Neural crest cell (in vitro differentiated cells): ENCODE measurements around the gene RAB3IL1. TPM values are rescaled to one million over a fixed set of nuclear protein-coding genes. Genes with fewer than 3 reads are reported as not detected.

Source experiments
- DNase-seq: peaks from one replicate; pipeline ENCODE4 v3.0.0; 2021; ENCODE audit warnings: low read depth, mixed read lengths, low spot score
- H3K27ac Mint-ChIP-seq: one replicate; pipeline ENCODE4 v1.8.0; 2021; ENCODE audit warnings: mild to moderate bottlenecking, mixed read lengths; ENCODE audit not compliant: unreplicated experiment
- H3K27me3 Mint-ChIP-seq: 2 replicates; pipeline ENCODE4 v1.8.0; 2021; ENCODE audit warnings: low read depth, mild to moderate bottlenecking, mixed read lengths
- H3K36me3 Mint-ChIP-seq: 2 replicates; pipeline ENCODE4 v1.8.0; 2021; ENCODE audit warnings: low read depth, mild to moderate bottlenecking, mixed read lengths
- H3K4me1 Mint-ChIP-seq: 2 replicates; pipeline ENCODE4 v1.8.0; 2021; ENCODE audit warnings: mixed read lengths
- H3K4me3 Mint-ChIP-seq: one replicate; pipeline ENCODE4 v1.8.0; 2021; ENCODE audit warnings: mild to moderate bottlenecking, mixed read lengths
- H3K9me3 Mint-ChIP-seq: 2 replicates; pipeline ENCODE4 v1.8.0; 2021; ENCODE audit warnings: mixed read lengths
- total RNA-seq: library from RNA; stranded (reverse); gene quantifications from 2 replicates; pipeline ENCODE4 v1.2.1, GENCODE V29; 2021
- TF ChIP-seq, protein P1 (sequence below): fragments of 200-600 bp; sonication (generic); conservative IDR thresholded peaks from 2 replicates; pipeline ENCODE4 v1.5.0; 2021; ENCODE audit warnings: antibody characterized with exemption, mild to moderate bottlenecking

Gene RAB3IL1
- total RNA-seq, 1 donor from 2014 or later, result 3.4 TPM

DNA sequence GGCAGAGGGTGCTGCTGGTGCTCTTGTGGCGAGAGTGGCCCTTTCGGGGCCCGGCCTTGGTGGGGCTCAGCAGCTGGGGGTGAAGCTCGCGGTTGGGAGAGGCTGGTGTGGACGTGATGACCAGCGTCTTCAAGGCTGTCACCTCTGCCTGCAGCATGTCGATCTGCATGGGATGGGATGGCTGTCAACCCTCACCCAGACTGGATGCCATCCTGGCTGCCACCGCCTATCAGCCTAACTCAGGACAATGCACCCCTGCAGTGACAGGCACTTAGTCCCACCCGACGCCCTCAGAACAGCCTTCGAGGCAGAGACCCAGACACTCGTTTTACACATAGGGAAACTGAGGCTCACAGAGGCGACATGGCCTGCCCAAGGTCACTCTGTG lies 10.8 kb downstream of the RAB3IL1 start:
- Mint-ChIP-seq H3K4me3 (no peak overlapping the region), H3K9me3 (no peaks in the 10 kb centered on the region), H3K27me3 (peaks cover 3% of the 10 kb centered on the region), H3K36me3 (no peaks in the 10 kb centered on the region), H3K27ac (no peak overlapping the region), H3K4me1 (no peaks in the 10 kb centered on the region)
- TF ChIP-seq, protein P1, sequence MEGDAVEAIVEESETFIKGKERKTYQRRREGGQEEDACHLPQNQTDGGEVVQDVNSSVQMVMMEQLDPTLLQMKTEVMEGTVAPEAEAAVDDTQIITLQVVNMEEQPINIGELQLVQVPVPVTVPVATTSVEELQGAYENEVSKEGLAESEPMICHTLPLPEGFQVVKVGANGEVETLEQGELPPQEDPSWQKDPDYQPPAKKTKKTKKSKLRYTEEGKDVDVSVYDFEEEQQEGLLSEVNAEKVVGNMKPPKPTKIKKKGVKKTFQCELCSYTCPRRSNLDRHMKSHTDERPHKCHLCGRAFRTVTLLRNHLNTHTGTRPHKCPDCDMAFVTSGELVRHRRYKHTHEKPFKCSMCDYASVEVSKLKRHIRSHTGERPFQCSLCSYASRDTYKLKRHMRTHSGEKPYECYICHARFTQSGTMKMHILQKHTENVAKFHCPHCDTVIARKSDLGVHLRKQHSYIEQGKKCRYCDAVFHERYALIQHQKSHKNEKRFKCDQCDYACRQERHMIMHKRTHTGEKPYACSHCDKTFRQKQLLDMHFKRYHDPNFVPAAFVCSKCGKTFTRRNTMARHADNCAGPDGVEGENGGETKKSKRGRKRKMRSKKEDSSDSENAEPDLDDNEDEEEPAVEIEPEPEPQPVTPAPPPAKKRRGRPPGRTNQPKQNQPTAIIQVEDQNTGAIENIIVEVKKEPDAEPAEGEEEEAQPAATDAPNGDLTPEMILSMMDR, result no peak
- no peak for DNase-seq

DNA sequence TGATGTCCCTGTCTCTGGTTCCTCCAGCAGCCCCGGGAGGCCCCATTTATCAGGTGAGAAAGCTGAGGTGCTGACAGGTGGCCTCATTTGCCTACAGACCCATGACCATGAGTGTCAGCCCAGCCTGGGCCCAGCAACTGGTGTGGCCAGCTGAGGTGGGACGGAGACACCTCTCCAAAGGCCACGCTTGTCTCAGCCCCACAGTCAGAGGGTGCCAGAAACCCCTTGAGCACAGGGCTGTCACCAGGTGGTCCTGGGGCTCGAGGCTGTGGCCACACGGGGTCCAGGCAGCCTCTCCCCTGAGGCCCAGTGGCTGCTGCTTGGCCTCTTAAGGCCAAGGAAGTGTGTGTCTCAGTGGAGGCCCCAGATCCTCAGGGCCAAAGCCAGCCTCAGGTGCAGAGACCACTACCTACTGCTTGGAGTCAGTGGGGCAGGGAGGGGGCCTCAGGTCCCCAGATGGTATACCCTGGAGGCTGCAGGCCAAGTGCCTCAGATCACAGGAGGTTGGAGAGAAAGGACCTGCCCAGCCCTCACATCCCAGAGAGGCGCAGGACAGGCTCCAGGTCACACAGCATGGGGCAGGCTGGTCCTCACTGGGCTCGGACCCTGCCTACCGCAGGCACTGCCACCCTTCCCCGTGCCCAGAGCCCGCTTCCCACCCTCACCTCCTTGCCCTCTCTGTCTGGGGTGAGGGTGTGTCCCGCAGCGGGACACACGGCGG lies 11.4 kb downstream of the RAB3IL1 start:
- Mint-ChIP-seq H3K4me3 (no peak overlapping the region), H3K27me3 (peaks cover 3% of the 10 kb centered on the region), H3K9me3 (no peaks in the 10 kb centered on the region), H3K27ac (no peak overlapping the region), H3K4me1 (no peaks in the 10 kb centered on the region), H3K36me3 (no peaks in the 10 kb centered on the region)
- no peak for DNase-seq
- TF ChIP-seq, protein P1, result no peak

DNA sequence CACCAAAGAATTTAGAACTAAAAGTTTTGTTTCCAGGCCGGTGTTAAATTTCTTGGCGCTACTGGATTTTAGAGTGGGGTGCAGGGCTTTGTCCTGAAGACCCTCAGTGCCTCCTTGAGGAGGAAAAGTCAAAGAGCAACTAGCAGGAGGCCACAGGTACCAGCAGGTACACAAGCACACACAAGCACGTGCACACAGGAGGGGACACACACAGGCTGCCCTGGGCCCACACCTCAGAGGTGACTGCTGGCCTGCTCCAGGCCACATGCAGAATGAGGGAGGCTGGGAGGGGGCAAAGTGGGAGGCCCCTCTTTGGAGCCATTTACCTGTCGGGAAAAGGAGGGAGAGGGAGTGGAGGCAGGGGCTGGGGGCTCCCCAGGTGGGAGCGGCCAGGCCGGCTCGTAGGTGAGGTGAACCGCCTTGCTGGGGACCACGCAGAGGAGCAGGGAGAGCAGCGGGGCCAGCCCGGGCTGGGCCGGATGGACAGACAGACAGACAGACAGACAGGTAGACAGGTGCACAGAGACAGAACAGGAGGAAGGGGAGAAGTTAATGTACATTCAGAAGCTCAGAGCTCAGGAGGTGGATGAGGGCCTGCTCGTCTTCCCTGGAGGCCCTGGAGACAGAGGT lies 12.2 kb downstream of the RAB3IL1 start:
- Mint-ChIP-seq H3K9me3 (no peaks in the 10 kb centered on the region), H3K4me3 (no peak overlapping the region), H3K4me1 (no peaks in the 10 kb centered on the region), H3K36me3 (no peaks in the 10 kb centered on the region), H3K27me3 (peaks cover 3% of the 10 kb centered on the region), H3K27ac (no peak overlapping the region)
- DNase-seq, result no peak
- TF ChIP-seq, protein P1, result no peak

DNA sequence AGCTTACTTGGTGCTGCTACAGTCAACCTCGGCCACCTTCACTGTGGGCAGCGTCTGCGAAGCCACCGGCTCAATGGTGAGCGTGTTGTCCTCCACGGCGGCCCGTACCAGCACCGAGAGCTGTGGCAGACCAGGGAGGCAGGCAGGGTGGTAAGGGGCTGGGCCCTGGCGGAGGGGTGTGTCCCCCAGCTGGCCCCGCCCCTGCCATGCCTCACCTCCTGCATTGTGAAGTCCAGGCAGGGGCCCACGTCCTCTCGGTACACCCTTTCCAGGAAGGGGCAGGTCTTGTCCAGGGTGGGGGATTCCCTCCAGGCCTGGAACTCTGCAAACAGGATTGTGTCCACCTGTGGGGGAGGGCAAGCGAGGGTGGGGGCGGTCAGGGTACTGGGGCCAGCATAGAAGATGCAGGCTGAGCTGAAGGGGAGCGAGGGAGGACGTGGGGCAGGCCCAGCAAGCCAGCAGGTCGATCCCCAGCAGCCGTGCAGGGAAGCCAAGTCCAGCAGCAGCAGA lies 12.8 kb downstream of the RAB3IL1 start:
- H3K4me3 Mint-ChIP-seq, result no peak overlapping the region
- TF ChIP-seq, protein P1, result no peak
- no peak overlapping the region for H3K27ac Mint-ChIP-seq
- no peaks in the 10 kb centered on the region for H3K36me3 Mint-ChIP-seq
- H3K4me1 Mint-ChIP-seq, result no peaks in the 10 kb centered on the region
- peaks cover 3% of the 10 kb centered on the region for H3K27me3 Mint-ChIP-seq
- DNase-seq, result no peak
- H3K9me3 Mint-ChIP-seq, result no peaks in the 10 kb centered on the region

DNA sequence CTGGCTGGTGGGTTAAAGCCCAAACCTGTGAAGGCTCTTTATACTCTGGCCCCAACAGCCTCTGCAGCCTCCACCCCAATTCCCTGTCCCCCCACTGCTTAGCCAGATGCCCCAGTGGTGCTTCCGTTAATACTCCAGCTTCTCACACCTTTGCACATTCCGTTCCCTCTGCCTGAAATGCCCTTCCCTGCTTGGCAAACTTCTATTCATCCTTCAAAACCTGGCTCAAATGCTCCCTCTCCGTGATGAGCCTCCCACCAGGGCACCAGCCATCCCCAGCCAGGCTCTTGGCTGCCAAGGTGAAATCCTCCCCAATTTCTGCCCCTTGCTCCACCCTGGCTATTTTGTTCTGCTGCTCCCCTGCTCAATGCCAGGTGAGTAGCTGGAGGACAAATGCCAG lies 13.5 kb downstream of the RAB3IL1 start:
- H3K9me3 Mint-ChIP-seq, result no peaks in the 10 kb centered on the region
- TF ChIP-seq, protein P1, result no peak
- no peaks in the 10 kb centered on the region for H3K4me1 Mint-ChIP-seq
- no peaks in the 10 kb centered on the region for H3K36me3 Mint-ChIP-seq
- H3K27ac Mint-ChIP-seq, result no peak overlapping the region
- DNase-seq, result no peak
- H3K4me3 Mint-ChIP-seq, result no peak overlapping the region
- peaks cover 3% of the 10 kb centered on the region for H3K27me3 Mint-ChIP-seq
